Osteoblast (primary cell): ENCODE results near the gene ELAPOR1. TPM values are rescaled to one million over a fixed set of nuclear protein-coding genes. Genes with fewer than 3 reads are reported as not detected.
A peak's percentile ranks its signal among the peaks of the same experiment; 100 is the strongest.

Source experiments
- DNase-seq: peaks from one replicate; pipeline ENCODE4 v3.0.0; 2011; ENCODE audit warnings: low spot score, mixed read lengths; ENCODE audit not compliant: insufficient read length; ENCODE audit errors: missing footprints
- H2AFZ ChIP-seq: 2 replicates; pipeline ENCODE4 v1.6.0; 2011; ENCODE audit warnings: mild to moderate bottlenecking, low read length
- H3K27ac ChIP-seq: 2 replicates; pipeline ENCODE4 v1.5.1; 2011; ENCODE audit warnings: mild to moderate bottlenecking, low read depth, low read length, moderate library complexity
- H3K27me3 ChIP-seq: 2 replicates; pipeline ENCODE4 v1.6.0; 2012; ENCODE audit warnings: mild to moderate bottlenecking, control low read depth, inconsistent platforms, low read length, moderate library complexity; ENCODE audit not compliant: insufficient read depth
- H3K36me3 ChIP-seq: 2 replicates; pipeline ENCODE4 v1.5.1; 2011; ENCODE audit warnings: mild to moderate bottlenecking, low read length, control low read depth, moderate library complexity; ENCODE audit not compliant: insufficient read depth
- H3K4me1 ChIP-seq: 2 replicates; pipeline ENCODE4 v1.5.1; 2011; ENCODE audit warnings: mild to moderate bottlenecking, low read length, control low read depth, moderate library complexity; ENCODE audit not compliant: insufficient read depth
- H3K4me2 ChIP-seq: 2 replicates; pipeline ENCODE4 v1.6.0; 2011; ENCODE audit warnings: mild to moderate bottlenecking, low read length; ENCODE audit not compliant: insufficient read depth
- H3K4me3 ChIP-seq: fragments of 200-600 bp; sonication (generic); 3 replicates; pipeline ENCODE4 v1.5.1; 2012; ENCODE audit warnings: mild to moderate bottlenecking, low read length, inconsistent platforms; ENCODE audit not compliant: insufficient read depth
- H3K79me2 ChIP-seq: 2 replicates; pipeline ENCODE4 v1.6.0; 2012; ENCODE audit warnings: mild to moderate bottlenecking, low read length, control low read depth, inconsistent platforms; ENCODE audit not compliant: insufficient read depth
- H3K9me3 ChIP-seq: 2 replicates; pipeline ENCODE4 v1.5.1; 2011; ENCODE audit warnings: low read depth, low read length, control low read depth
- H4K20me1 ChIP-seq: 2 replicates; pipeline ENCODE4 v1.6.0; 2012; ENCODE audit warnings: mild to moderate bottlenecking, low read length, control low read depth; ENCODE audit not compliant: insufficient read depth
- total RNA-seq: library from RNA; depleted of rRNA; stranded (reverse); fragments of >200 nt; gene quantifications from 2 replicates; pipeline ENCODE4 v1.2.3, GENCODE V29; 2012
- TF ChIP-seq, protein P1 (sequence below): IDR thresholded peaks from 2 replicates; pipeline ENCODE4 v1.5.1; 2011; ENCODE audit warnings: mild to moderate bottlenecking, low read depth, low read length, moderate library complexity; ENCODE audit errors: extremely low read depth

ELAPOR1 gene
- total RNA-seq, 1 donor, result 0.36 TPM

DNA sequence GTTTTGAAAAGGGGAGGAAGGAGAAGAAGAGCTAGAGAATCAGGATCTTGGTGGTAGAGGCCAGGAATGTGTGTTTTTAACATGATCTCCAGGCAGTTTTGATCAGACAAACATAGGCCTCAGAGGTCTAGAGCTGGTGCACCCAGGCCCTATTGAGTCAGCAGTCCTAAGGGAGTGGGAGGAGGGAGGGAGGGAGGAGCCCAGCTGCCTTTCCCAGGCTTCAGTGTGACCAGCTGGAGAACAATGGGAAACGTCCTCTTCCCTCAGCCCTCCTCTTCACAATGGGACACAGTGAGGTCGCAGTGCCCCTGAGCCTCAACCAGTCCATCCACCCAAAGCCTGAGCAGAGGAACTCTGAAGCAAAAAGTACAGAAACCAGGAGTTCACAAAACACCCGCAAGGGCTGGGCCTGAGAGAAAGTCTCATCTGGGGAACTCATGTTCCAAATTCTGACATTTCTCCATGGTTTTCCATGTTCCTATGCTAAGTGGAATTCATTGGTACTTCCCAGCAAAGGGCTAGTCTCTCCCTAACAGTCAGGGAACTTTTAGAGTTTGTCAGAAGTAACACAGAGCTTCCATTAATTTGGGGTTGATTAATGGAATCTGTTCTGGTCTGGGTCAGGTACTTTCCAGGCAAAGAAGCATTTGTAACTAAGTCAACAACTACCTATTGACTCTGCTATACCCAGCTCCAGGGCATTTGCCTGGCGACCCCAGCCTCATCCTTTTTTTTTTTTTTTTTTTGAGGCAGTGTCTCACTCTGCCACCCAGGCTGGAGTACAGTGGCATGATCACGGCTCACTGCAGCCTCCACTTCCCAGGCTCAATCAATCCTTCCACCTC is 37.5 kb downstream of the ELAPOR1 start:
- TF ChIP-seq, protein P1, sequence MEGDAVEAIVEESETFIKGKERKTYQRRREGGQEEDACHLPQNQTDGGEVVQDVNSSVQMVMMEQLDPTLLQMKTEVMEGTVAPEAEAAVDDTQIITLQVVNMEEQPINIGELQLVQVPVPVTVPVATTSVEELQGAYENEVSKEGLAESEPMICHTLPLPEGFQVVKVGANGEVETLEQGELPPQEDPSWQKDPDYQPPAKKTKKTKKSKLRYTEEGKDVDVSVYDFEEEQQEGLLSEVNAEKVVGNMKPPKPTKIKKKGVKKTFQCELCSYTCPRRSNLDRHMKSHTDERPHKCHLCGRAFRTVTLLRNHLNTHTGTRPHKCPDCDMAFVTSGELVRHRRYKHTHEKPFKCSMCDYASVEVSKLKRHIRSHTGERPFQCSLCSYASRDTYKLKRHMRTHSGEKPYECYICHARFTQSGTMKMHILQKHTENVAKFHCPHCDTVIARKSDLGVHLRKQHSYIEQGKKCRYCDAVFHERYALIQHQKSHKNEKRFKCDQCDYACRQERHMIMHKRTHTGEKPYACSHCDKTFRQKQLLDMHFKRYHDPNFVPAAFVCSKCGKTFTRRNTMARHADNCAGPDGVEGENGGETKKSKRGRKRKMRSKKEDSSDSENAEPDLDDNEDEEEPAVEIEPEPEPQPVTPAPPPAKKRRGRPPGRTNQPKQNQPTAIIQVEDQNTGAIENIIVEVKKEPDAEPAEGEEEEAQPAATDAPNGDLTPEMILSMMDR, result no peak
- no peaks in the 10 kb centered on the region for H3K36me3 ChIP-seq
- DNase-seq, result peak; percentile 85
- H3K27ac ChIP-seq, result peak overlapping the region; percentile 0
- no peaks in the 10 kb centered on the region for H4K20me1 ChIP-seq
- H3K4me2 ChIP-seq, result no peak overlapping the region
- H2AFZ ChIP-seq, result peak overlapping the region; percentile 79
- no peaks in the 10 kb centered on the region for H3K9me3 ChIP-seq
- no peak overlapping the region for H3K4me3 ChIP-seq
- H3K79me2 ChIP-seq, result no peaks in the 10 kb centered on the region
- no peaks in the 10 kb centered on the region for H3K27me3 ChIP-seq
- peaks cover 18% of the 10 kb centered on the region for H3K4me1 ChIP-seq

DNA sequence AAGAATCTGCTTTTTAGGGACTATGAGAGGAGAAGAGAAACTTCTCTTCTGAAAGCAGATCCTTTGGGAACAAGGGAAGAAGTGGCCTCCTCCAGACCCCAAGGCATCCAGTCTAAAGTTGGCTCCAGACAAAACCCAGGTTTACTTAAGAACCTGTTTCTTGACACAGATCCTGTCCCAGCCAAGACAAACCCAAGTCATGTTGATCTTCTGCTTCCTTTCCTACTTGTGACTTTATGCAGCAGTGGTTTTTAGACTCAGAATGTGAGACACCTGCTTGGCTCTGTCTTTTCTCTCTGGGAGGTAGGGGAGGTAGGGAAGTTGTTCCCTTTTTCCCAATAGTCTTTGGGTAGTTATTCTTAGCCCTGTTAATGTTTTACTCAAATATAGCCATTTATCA is 38.3 kb downstream of the ELAPOR1 start:
- H3K4me1 ChIP-seq, result peaks cover 18% of the 10 kb centered on the region
- H3K27ac ChIP-seq, result no peak overlapping the region
- H3K4me2 ChIP-seq, result no peak overlapping the region
- no peaks in the 10 kb centered on the region for H3K79me2 ChIP-seq
- H3K36me3 ChIP-seq, result no peaks in the 10 kb centered on the region
- no peaks in the 10 kb centered on the region for H4K20me1 ChIP-seq
- TF ChIP-seq, protein P1, result no peak
- H2AFZ ChIP-seq, result peak overlapping the region; percentile 18
- no peak overlapping the region for H3K4me3 ChIP-seq
- no peak for DNase-seq
- no peaks in the 10 kb centered on the region for H3K9me3 ChIP-seq
- no peaks in the 10 kb centered on the region for H3K27me3 ChIP-seq

DNA sequence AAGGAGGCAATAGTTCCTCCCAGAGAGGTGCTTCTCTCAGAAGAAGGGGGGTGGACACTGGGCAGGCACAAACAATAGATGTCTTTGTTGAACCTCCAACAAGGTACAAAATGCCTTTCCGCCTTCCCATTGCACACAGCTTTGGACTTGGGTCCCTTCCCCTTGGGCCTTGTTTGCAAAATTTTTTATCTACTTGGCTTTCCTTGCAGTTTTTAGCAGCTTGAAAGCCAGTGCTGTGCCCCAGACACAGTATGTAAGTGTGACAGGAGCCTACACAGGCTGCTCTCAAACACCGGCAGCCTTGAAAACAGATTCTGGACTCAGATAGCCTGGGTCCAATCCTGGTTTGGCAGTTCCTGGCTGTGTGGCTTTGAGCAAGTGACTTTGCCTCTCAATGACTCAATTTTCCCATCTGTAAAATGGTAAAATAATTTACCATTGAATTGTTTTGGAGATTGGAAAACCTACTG is 43.0 kb downstream of the ELAPOR1 start:
- H3K79me2 ChIP-seq, result no peaks in the 10 kb centered on the region
- H4K20me1 ChIP-seq, result no peaks in the 10 kb centered on the region
- peaks cover 6% of the 10 kb centered on the region for H3K4me1 ChIP-seq
- H3K27me3 ChIP-seq, result no peaks in the 10 kb centered on the region
- DNase-seq, result no peak
- no peaks in the 10 kb centered on the region for H3K9me3 ChIP-seq
- H3K27ac ChIP-seq, result no peak overlapping the region
- no peak overlapping the region for H3K4me3 ChIP-seq
- no peak overlapping the region for H2AFZ ChIP-seq
- TF ChIP-seq, protein P1, result no peak
- H3K36me3 ChIP-seq, result no peaks in the 10 kb centered on the region
- no peak overlapping the region for H3K4me2 ChIP-seq

DNA sequence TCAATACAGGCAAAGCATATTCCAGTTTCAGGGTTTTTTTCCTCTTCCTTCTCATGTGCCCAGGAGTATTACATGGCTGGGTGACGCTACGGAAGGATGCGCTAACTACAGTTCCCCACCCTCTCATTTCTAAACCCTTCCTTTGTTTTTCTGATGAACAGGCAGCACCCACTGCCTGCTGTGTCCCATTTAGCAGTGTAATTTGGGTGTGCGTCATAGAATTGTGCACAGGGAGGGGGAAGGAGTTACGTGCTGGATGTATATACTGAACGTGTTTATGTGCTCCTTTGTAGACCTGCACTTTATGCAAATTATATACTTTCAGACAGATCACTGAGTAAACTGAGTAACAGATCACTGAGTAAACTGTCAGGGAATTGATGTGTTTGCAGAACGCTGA is 44.5 kb downstream of the ELAPOR1 start:
- TF ChIP-seq, protein P1, result no peak
- Histone ChIP-seq H3K36me3 (no peaks in the 10 kb centered on the region), H3K27ac (no peak overlapping the region), H3K79me2 (no peaks in the 10 kb centered on the region), H4K20me1 (no peaks in the 10 kb centered on the region), H3K4me3 (no peak overlapping the region), H3K27me3 (no peaks in the 10 kb centered on the region), H3K9me3 (no peaks in the 10 kb centered on the region), H3K4me1 (peaks cover 17% of the 10 kb centered on the region), H2AFZ (no peak overlapping the region), H3K4me2 (no peak overlapping the region)
- DNase-seq, result no peak
